Gastrocnemius medialis (tissue), 4 donors: ENCODE results near the gene PRCC.

Source experiments
- CTCF ChIP-seq, 5 experiments: fragments of 450-650 bp in 3 of 5; fragments of 200-600 bp in 2 of 5; sonication (generic) in 2 of 5; IDR thresholded peaks in 4 of 5; conservative IDR thresholded peaks in 1 of 5; 1 replicate in 4 of 5; 2 replicates in 1 of 5; pipeline ENCODE4 v1.5.1; 2016 to 2019; ENCODE audit warnings: antibody characterized with exemption in 5 of 5, mild to moderate bottlenecking in 3 of 5, moderate library complexity in 3 of 5
- POLR2A ChIP-seq, 2 donors: fragments of 450-650 bp; IDR thresholded peaks; one replicate each; pipeline ENCODE4 v1.6.1; 2017; ENCODE audit warnings: antibody characterized with exemption in 2 of 2, mild to moderate bottlenecking in 2 of 2, moderate library complexity in 2 of 2

DNA sequence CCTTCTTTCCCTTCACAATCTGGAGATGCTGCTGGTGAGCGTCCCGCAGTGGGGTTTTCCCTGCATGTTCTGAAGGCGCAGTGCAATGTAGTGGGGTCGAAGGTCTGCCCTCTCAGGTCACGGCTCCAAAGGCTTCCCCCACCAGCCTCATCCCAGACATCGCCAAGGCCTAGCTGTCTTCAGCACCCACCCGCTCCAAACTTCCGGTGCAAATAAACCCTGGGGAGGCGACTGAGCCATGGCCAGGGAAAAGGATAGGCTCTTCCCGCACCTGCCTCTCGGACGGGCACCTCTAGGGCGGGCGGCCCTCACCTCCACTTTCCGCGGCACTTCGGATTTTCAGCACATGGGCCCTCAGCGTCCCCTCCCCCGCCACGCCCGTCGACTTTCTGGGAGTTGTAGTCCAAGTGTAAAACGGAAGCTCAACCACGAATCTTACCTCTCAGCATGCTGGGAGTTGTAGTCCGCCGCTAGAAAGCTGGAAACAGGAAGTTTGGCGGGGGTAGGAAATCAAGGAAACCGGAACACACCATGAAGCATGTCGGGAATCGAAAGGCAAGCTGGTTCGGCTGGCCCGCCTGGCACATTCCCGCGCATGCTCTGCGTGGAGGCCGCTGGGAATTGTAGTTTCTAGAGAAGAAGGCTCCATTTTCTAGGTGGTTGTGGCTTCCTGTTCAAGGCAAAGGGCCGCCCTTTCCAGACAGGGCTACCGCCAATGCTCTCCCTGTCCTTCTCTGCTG lies 26.4 kb upstream of the PRCC start, which contains the start of gene MRPL24:
- peak; percentile 14 to 36 for TF ChIP-seq POLR2A (IDR thresholded peaks at IDR 0.05)
- TF ChIP-seq CTCF (IDR thresholded peaks at IDR 0.05 in 4 of 5, conservative IDR thresholded peaks at IDR 0.05 in 1 of 5), result peak in 1 of 5 experiments; percentile 8
